ENCODE data around the gene PRX. TPM values are rescaled to one million over a fixed set of nuclear protein-coding genes. Genes with fewer than 3 reads are reported as not detected.
"Not testable (repeated sequence)": the region's sequence is repeated elsewhere in the genome, so short reads cannot be mapped to it uniquely, and the experiment has no call there.

PRX gene
- total and polyA plus RNA-seq, 2 of the 13 experiments (the other 11 are each of a cell fraction or from before 2014, with no cell fraction given), result 0.66 TPM

DNA sequence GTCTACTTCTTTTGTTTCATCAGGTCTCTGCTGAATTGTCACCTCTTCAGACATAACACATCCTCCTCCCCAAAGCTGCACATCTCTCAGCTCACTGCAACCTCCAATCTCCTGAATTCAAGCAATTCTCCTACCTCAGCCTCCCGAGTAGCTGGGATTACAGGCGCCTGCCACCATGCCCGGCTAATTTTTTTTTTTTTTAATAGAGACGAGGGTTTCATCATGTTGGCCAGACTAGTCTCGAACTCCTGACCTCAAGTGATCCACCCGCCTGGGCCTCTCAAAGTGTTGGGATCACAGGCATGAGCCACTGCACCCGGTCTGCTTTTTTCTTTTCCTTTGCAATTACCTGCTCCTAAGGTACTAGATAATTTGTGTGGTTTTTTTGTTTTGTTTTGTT is 19.6 kb upstream of the PRX start:
- peak overlapping the region; percentile 83 for H3K4me2 ChIP-seq (ENCODE audit: low read depth, low read length)
- H3K79me2 ChIP-seq (ENCODE audit: insufficient read depth, low read length); H3K36me3 ChIP-seq (replicated peaks in 1 of 2; ENCODE audit: control insufficient read depth in 1 of 2, insufficient read depth in 2 of 2, low read length in 2 of 2); in situ Hi-C loops (cut with HindIII; ENCODE audit: extremely low pct_ligation_motif_present, low pct_unique_long_range_greater_than_20kb); H2AFZ ChIP-seq (ENCODE audit: low read length); BruUV-seq (replicated peaks); H3K9me3 ChIP-seq (ENCODE audit: low read length); FAIRE-seq; DNase-seq (ENCODE audit: low spot score); H4K20me1 ChIP-seq (ENCODE audit: insufficient read depth, low read length); H3K27me3 ChIP-seq (ENCODE audit: control insufficient read depth in 1 of 2, insufficient read depth in 2 of 2, low read length in 2 of 2); ATAC-seq; CTCF ChIA-PET (ENCODE audit: low intra/inter-chr PET ratio, low total read pairs): not testable (repeated sequence)
- 2% methylated on average over 7 of the region's 7 CpGs for WGBS (ENCODE audit: low lambda C conversion rate)
- peak overlapping the region; percentile 93 for H3K27ac ChIP-seq (ENCODE audit: extremely low read length, insufficient read depth, low read length)
- intact Hi-C loops (cut with micrococcal nuclease; ENCODE audit: unreplicated experiment), result loop anchor here (1.0 kb wide), 1 partner anchor 11 kb away; no protein-coding TSS in a partner anchor
- peak overlapping the region; percentile 82 for H3K9ac ChIP-seq (ENCODE audit: insufficient read depth, low read depth, low read length)
- POLR2A ChIA-PET, result interaction anchor here (0.7 to 4.7 kb wide), 10 partner anchors 7 to 201 kb away, joined by 3 to 60 read pairs (median 6); partner anchors contain the start of genes BLVRB and SERTAD1
- TF ChIP-seq ZNF816 (CRISPR knock-in tag; IDR thresholded peaks at IDR 0.05; ENCODE audit: borderline replicate concordance) (0 out of 2 replicates have a peak, but pooled peaks have one; percentile 41), ZMYM2 (CRISPR knock-in tag; IDR thresholded peaks at IDR 0.05) (peak; percentile 51; the same call in 1 of the 2 replicates), ZNF564 (CRISPR knock-in tag; IDR thresholded peaks at IDR 0.05) (peak; percentile 43; the same call in 1 of the 2 replicates)
- TF ChIP-seq, protein P1, sequence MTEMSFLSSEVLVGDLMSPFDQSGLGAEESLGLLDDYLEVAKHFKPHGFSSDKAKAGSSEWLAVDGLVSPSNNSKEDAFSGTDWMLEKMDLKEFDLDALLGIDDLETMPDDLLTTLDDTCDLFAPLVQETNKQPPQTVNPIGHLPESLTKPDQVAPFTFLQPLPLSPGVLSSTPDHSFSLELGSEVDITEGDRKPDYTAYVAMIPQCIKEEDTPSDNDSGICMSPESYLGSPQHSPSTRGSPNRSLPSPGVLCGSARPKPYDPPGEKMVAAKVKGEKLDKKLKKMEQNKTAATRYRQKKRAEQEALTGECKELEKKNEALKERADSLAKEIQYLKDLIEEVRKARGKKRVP (CRISPR knock-in tag; IDR thresholded peaks at IDR 0.05), result peak in 1 of 2 experiments; percentile 56; a peak in 1 of 4 replicates
- TF ChIP-seq, protein P2, sequence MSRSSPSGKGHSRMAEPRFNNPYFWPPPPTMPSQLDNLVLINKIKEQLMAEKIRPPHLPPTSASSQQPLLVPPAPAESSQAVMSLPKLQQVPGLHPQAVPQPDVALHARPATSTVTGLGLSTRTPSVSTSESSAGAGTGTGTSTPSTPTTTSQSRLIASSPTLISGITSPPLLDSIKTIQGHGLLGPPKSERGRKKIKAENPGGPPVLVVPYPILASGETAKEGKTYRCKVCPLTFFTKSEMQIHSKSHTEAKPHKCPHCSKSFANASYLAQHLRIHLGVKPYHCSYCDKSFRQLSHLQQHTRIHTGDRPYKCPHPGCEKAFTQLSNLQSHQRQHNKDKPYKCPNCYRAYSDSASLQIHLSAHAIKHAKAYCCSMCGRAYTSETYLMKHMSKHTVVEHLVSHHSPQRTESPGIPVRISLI (CRISPR knock-in tag; IDR thresholded peaks at IDR 0.05; ENCODE audit: borderline replicate concordance), result 0 out of 2 replicates have a peak, but pooled peaks have one; percentile 21
- peak overlapping the region; percentile 51 to 72 (median 71) for H3K4me3 ChIP-seq (replicated peaks in 1 of 3; ENCODE audit: insufficient read depth in 1 of 3, low read depth in 2 of 3, low read length in 3 of 3)
- peaks cover 48% of the 10 kb centered on the region for H3K4me1 ChIP-seq (ENCODE audit: insufficient read depth, low read length)

All from HepG2 (cell line).